Stimulated activated naive CD4-positive, alpha-beta T cell (primary cell): ENCODE data around the gene IQCF2.
"Not testable (repeated sequence)": the region's sequence is repeated elsewhere in the genome, so short reads cannot be mapped to it uniquely, and the experiment has no call there.

Experiments
- DNase-seq, 6 experiments: peaks; one replicate each; lab custom pipeline; 2025; lab: John Stamatoyannopoulos, UW

Gene IQCF2

DNA sequence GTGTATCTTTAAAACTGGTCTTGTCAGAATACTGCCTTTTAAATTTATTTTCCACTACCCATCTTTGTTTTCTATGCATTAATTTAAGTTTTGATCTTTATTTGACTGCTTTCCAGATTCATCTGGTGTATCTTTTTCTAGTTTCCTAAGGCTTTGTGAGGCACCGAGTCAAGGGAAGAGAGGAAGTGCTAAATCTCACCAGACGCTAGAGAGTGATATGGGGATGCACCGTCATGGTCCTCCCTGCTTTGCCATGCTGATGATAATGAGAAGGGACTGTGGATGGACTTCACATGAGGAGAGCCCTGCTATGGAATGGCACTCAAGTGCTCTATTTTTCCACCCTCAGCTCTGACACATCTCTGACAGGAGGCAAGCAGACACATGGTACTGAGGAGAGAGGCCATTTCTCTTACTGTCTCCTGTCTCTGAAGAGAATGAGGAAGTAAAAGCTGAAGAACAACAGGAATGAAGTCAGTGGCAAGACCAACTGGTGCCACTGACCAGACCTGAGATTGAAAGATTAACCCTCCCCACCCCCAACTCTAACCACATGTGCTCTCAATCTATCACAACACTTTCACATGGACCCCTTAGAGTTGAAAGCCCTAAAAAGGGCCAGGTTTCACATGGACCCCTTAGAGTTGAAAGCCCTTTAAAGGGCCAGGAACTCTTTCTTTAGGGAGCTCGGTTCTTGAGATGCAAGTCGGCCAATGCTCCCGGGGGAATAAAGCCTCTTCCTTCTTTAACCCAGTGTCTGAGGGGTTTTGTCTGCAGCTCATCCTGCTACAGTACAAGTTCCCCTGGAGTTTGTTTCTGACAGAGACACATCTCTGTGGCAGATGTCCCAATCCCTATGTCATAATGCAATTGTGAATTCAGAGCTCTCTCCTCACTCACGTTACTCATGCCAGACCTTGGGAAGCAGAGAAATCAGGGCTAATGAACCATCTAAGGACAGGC, at the start of gene IQCF2:
Gene IQCF2, plus strand, starts transcription at position 913 of the 963 bp plus-strand sequence. CDS start 52 bp downstream, outside the sequence.
- DNase-seq: no peak

DNA sequence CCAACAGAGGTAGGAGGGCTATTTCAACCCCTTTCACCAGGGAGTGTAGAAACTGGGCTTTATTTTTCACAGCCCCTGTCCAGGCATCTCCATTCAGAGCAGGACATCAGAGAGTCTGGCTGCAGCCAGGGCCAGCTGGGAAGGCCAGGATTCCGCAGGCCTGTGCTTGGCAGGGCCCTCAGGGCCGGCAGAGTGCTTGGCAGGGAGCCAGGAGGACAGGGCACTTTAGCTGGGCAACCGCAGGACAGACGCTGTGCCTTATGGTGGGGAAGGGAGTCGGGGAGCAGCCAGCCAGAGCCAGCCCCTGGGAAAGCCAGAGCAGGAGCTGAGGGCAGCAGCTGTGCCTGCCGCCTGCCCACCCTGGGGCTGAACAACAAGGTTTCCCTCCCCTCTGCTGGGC, 47.9 kb upstream of the IQCF2 start:
- no peak for DNase-seq

DNA sequence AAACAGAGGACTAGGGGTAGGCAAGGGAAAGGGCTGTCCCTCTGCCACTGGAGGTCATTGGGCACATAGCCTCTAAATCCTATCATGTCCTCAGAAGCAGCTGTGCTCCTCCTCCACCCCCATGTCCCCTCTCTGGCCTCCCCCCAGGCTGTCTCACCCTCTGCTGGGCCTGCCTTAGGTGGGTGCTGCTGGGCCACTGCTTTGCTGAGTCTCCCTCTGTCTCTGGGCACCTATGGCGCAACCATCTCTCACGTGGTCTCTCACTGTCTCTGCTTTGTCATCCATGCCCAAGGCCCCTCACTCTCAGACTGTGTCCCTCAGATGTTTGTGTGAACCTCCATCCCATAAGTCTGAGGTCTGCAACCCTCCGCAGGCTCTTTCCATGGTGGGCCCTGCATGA, 47.4 kb upstream of the IQCF2 start:
- DNase-seq: no peak

DNA sequence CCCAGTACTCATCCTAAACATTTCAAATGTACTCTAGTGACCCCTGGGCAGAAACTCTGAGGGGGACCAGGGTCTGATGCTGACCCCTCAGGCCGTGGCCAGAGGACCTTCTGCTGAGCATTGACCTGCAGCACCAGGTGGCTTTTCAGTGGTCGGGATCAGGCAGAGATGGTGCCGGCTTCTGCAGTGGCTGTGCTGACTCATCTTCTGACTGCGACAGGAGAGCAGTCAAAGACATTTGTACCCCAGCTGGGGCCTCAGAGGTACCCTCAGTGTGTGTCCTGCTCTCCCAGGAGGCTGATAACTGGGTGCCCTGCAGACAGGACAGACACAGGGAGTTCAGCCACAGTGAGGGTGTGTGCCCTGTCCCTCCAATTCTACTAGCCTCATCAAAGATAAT, 45.8 kb upstream of the IQCF2 start:
- no peak for DNase-seq

DNA sequence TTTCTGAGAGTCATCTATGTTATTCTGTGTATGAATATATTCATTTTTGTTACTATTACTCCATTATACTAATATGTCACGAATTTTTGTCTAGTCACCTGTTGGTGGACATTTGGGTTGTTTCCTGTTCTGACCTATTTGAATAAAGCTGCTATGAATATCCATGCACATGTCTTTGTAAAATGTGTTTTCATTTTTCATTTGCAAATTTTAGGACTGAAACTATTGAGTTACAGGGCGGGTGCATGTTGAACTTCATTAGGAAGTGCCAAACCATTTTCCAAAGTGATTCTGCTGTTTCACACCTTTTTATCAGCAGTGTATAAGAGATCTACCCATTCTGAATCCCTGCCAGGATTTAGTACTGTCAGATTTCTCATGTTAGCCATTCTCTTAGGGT, 44.7 kb upstream of the IQCF2 start:
- no peak for DNase-seq

DNA sequence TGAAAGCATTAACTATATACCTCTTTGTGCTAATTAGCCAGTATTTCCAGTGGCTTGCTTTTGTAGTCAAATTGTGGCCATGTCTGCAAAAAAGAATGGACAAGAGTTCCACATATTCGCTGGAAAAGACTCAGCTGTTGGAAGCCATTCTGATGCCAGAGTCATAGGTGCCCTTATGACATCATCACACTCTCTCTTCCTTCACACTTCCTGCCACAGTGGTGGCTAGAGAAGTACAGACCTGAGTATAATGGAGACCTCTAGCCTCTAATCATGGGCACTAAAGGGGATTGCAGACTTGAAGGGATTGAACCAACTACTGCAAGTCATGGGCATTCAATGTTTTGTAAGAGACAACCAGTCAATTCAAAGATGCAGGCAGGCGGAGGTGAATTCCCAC, 44.0 kb upstream of the IQCF2 start:
- DNase-seq: no peak

DNA sequence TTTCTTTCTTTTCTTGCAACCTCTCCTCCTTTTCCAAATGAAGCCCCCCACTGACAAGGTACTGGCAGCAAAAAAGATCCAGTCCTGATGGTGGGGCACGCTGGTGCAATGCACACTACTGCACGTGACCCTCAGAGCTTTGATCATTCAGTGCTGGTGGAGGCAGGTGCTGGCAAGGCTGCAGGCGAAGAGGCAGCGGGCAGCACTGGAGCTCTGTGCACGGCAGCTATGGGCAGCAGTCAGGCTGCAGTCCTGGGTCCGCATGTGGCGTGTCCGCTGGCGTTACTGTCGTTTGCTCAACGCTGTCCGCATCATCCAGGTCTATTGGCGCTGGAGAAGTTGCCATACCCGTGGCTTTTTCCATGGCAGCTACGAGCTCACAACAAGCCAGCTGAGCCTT, 42.3 kb upstream of the IQCF2 start:
- DNase-seq: no peak

DNA sequence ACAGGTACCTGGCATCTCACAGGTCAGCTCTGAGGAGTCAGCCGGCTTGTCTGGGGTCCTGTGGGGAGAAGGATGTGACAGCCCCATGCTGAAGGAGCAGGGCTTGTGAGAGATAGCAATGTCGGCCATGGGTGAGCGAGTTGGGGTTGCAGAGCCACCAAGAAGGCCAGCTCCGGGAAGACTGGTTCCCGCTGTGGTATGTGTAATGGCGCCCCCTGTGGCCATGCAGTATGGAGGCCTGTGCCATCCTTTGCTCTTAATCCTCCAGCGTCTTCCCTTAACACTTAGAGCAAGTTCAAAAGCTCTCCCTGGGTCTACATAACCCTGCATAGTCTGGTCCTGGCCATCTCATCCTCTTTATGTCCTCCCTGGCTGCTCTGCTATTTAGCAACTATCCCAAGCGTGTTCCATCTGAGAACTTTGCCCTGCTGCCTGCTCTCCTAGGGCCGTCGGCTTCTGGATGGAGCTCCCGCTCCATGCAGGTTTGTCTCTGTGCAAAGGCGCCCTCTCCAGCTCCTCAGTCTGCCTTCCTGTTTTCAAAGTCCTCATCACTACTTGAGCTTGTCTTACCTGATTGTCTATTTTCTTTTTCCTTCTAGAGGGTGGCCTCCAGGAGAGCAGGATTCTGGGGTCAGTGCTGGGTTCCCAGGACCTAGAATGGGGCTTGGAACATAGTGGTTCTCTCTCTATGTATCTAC, 41.6 kb upstream of the IQCF2 start:
- DNase-seq: no peak

DNA sequence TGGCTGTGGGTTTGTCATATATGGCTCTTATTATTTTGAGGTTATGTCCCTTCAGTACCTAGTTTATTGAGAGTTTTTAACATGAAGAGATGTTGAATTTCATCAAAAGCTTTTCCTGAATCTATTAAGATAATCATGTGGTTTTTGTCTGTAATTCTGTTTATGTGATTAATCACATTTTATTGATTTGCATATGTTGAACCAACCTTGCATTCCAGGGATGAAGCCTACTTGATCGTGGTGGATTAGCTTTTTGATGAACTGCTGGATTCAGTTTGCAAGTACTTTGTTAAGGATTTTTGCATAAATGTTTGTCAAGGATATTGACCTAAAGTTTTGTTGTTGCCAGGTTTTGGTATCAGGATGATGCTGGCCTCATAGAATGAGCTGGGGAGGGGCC, 33.1 kb upstream of the IQCF2 start:
- no peak for DNase-seq

DNA sequence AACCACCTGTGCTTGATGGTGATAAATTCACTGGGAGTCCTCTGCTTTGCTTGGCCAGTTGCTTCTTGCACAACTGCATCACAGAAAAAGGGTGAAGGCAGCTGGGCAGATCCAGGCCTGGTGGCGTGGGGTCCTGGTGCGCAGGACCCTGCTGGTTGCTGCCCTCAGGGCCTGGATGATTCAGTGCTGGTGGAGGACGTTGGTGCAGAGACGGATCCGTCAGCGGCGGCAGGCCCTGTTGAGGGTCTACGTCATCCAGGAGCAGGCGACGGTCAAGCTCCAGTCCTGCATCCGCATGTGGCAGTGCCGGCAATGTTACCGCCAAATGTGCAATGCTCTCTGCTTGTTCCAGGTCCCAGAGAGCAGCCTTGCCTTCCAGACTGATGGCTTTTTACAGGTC, 31.1 kb upstream of the IQCF2 start:
- no peak for DNase-seq

DNA sequence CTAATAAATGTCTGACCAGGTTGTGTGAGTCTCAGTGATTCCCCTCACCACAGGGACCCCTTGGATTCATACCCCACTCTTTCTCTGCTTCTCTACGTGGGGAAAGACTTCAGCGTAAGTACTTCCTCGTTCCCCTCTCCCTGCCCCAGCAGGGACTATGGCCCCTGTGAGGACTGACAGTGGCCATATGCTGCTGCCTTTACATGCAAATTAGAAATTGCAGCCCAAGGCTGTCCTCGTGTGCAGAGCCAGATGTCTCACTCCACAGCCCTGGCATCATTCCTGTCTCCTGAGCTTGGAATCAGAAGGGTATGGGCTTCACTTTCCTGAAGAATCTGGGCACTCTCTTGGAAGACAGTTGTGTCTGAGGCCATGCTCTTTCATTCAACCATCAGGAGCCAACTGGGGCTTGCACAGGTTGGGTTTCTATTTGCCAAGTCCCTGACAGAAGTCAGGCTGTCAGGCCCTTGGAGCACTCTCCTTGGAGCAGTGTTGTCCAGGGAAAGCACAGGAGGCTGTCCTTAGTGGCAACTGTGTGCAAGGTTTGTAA, 30.5 kb upstream of the IQCF2 start:
- DNase-seq: no peak

DNA sequence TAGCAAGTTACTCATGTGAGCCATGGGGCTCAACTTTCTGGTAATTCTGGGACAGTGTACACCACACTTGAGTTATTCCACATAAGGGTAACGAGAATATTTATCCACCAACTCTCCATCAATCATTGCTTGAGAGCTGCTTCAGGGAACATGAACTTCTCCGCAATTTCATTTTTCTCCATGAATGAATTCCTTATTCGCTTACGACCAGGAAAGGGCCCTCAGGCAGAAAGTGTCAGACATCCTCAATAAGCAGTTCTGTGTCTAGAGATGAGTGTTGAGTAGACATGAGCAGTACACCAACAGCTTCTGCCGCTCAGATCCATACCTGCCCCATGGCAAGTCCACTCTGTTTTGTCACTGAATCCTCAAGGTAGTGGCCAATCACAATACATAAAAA, 24.8 kb upstream of the IQCF2 start:
- no peak for DNase-seq

DNA sequence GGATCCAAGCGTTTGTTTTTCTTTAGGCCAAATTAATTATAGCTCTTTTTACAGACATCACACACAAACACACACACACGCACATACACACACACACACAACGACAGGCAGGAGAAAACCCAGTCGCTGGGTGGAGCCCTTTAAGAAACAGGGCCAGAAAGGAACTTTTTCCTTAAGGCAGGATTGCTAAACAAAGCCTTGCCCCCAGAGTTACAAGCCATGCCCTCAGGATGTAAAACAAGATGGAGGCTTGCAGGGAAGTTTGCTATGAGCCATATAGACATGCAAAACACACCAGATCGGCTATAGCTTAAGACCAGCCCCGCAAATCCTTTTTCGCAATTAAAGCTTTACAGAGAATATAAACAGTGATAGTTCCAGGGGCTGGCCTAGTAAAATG, 16.3 kb upstream of the IQCF2 start:
- no peak for DNase-seq

DNA sequence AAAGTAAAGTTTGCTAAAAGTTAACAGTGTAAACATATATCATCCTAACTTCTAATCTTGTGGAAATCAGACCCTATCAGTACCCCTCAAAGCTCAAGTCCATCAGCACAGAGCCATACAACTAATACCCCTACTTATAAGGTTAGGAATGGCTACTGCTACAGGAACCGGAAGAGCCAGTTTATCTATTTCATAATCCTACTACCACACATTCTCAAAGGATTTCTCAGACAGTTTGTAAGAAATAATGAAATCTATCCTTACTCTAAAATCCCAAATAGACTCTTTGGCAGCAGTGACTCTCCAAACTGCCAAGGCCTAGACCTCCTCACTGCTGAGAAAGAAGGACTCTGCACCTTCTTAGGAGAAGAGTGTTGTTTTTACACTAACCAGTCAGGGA, 6.0 kb upstream of the IQCF2 start:
- not testable (repeated sequence) for DNase-seq

DNA sequence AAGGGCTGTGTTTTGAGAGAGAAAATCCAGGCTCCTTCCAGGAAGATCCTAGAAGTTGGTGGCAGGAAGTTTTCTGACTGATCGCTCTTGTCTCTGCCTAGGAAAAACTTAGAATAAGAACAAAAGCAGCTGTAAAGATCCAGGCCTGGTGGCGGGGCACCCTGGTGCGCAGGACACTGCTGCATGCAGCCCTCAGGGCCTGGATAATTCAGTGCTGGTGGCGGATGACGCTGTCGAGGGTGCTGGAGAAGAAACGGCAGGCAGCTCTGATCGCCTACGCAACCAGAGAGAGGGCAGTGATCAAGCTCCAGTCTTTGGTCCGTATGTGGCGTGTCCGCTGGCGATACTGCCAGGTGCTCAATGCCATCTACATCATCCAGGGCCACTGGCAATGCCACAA, 1.5 kb downstream of the IQCF2 start:
- DNase-seq: no peak

DNA sequence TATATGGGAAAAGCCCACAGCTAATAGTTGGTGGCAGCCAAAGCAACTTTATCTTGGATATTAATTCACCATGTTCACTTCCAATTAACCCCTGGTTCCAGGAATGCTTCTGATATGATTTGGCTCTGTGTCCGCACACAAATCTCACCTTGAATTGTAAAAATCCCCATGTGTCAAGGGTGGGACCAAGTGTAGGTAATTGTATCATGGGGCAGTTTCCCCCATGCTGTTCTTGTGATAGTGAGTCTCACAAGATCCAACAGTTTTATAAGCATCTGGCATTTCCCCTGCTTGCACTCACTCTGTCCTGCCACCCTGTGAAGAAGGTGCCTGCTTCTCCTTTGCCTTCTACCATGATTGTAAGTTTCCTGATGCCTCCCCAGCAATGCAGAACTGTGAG, 7.5 kb downstream of the IQCF2 start:
- not testable (repeated sequence) for DNase-seq

DNA sequence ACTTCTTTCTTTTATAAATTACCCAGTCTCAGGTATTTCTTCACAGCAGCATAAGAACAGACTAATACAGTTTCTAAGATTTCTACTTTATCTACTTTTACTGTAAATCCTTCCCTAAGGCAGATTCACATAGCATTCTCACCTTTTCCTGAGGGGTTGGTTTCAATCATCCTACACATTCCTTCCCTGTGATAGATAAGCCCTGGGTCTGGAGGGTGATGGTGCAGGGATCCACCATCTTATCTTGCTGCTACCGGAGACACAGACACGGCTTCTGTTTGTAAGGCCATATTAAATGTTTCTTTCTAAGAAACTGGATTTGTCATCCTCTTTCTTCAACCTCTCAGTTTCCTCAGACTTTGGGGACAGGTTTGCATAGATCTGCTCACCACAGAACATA, 7.9 kb downstream of the IQCF2 start:
- no peak for DNase-seq

DNA sequence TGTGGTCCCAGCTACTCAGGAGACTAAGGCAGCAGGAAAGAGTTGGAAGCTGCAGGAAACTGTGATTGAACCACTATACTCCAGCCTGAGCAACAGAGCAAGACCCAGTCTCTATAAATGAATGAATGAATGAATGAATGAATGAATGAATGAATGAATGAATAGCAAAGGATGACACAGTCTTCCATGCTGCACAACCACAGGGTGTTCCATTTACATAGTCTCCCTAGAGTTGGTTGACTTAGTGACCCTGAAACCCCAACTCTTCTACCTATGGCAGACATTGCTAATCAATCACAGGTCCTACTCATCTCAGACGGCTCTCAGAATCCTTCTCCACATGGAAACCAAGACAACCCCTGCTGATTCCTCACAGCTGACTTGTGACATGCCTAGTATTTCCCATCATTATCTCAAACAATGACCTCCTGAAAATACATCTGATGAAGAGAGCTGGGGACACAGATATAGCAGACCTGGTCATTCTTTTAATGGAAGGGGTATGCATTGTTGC, 11.9 kb downstream of the IQCF2 start:
- DNase-seq: no peak

DNA sequence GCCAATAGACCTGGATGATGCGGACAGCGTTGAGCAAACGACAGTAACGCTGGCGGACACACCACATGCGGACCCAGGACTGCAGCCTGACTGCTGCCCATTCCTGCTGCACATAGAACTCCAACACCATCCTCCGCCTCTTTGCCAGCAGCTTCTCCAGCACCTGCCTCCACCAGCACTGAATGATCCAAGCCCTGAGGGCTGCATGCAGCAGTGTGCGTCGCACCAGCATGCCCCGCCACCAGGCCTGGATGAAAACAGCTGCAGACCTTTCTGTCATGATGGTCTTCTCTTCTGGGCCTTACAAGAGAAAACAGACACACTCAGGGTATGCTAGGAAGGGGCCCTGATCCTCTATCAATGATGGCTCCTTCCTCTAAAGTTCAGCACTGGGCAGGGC, 12.5 kb downstream of the IQCF2 start:
- DNase-seq: no peak

DNA sequence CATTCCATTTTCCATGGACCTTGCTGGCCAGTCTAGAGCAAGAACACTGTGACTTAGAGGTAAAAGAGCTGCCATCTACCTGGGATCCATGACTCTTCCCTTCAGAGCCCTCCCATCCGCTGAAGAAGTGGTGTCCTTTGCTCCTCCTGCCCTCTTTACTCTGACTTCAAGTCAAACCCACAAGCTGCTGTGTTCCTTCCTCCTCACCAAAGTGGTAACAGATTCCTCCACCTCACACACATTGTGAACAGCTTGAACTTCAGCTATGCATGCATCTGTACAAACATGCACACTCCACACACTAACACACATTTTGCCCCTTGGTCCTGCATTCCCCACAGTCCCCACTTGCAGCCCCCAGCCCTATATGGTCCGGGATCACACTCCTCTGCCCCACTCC, 13.0 kb downstream of the IQCF2 start:
- DNase-seq: no peak

DNA sequence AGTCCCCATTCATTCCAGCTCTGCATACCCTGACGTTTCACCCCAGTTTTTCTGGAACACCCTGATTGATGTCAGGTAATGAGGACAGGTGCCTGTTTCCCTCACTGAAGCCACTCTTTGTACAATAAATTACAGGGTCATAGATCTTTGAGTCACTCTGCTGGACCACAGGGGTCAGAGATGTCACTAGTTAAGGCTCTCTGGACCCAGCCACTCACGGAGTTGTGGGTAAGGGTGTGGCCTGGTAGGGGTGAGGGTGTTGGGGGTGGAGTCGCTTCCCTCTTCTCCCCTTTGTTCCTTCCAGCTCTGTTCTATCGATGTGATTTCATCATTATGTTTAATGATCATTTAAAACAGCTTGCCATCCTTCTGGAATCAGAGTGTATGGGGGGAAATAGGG, 13.5 kb downstream of the IQCF2 start:
- no peak for DNase-seq

DNA sequence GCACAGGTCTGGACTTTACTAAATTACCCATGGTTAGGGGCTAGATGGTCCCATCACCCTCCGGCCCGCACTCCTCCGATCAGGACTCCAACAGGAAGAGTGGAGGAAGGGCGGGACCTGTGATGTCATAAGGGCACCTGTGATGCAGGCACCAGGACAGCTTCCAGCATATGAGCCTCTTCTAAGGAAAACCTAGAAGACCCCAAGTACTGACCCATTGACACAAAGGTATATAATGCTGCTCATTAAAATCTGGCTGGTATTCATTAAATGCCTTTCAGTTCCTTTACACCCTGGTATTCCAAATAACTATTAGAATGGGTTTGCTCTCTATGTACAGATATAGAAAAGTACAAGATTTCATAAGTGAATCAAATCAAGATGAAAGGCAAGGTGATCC, 14.1 kb downstream of the IQCF2 start, which contains the start of gene IQCF5:
Gene IQCF5, minus strand, starts transcription at position 101 of the 400 bp plus-strand sequence. Its CDS starts 70 bp downstream, at position 31.
- DNase-seq: no peak

DNA sequence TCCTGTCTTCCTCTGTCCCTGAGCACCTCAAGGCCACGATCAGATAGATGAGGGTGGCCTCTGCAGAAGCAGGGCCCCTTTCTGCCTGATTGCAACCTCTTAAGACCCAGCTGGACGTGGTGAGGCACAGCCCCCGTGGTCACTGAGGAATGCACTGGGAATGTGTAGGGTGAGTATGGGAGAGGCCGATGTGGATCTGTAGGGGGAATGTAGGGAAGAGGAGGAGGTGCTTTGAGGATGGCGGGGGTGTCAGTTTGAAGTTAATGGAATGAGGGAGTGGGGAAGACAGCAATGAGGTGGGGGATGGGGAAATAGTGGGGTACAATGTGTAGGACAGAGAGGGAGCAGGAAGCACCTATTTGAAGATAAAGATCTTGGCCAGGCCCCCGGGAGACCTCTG, 14.8 kb downstream of the IQCF2 start:
- DNase-seq: no peak
